ENCODE measurements around the gene CLPTM1. TPM values are rescaled to one million over a fixed set of nuclear protein-coding genes. Genes with fewer than 3 reads are reported as not detected.

The CLPTM1 gene
- polyA plus RNA-seq, 1 donor (not counting 4 experiments of a cell fraction or from before 2014, with no cell fraction given): 44.6 TPM

DNA sequence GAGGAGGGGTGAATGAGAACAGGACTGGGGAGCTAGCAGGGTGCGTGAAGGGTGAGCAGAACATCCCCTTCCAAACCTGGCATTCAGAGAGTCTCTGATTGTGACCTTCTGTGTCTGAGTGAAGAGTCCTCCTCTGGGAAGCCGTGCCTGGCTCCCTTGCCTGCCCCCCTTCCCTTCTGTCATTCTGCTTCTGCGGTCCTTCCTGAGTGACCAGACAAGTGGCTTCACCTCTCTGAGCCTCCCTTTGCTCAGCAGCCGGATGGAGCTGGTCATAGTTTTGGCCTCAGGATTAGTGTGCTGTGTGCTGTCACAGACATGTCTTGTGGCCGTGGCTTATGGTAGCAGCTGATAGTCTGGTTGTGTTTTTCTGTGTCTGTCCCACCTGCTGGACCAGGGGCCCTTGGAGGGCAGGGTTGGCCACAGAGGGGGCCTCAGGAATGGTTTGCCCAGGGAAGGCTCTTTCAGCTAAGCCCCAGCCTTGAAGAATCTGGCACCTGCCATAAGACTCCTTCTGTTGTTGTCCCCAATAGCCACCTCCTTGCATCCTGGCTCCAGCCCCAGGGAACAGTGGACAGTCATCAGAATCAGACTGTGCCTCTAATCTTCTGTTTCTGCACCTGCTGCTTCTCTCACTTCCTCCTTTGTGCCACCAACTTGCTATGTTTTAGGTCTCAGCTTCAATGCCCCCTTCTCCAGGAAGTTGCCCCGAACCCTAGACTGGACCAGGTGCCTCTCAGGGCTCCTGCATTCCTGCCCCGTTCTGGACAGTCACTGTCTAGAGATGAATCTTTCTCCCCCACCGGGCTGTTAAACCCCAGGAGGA is 5.9 kb downstream of the CLPTM1 start:
- dilution Hi-C loops (cut with MboI; ENCODE audit: extremely low pct_ligation_motif_present, low sequenced_read_pairs): no loop called here
- no peak for TF ChIP-seq EZH2 (IDR thresholded peaks at IDR 0.05; ENCODE audit: low read length)
- TF ChIP-seq, protein P1, sequence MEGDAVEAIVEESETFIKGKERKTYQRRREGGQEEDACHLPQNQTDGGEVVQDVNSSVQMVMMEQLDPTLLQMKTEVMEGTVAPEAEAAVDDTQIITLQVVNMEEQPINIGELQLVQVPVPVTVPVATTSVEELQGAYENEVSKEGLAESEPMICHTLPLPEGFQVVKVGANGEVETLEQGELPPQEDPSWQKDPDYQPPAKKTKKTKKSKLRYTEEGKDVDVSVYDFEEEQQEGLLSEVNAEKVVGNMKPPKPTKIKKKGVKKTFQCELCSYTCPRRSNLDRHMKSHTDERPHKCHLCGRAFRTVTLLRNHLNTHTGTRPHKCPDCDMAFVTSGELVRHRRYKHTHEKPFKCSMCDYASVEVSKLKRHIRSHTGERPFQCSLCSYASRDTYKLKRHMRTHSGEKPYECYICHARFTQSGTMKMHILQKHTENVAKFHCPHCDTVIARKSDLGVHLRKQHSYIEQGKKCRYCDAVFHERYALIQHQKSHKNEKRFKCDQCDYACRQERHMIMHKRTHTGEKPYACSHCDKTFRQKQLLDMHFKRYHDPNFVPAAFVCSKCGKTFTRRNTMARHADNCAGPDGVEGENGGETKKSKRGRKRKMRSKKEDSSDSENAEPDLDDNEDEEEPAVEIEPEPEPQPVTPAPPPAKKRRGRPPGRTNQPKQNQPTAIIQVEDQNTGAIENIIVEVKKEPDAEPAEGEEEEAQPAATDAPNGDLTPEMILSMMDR (optimal IDR thresholded peaks at IDR 0.05 in 1 of 3, IDR thresholded peaks at IDR 0.05 in 1 of 3, conservative IDR thresholded peaks at IDR 0.05 in 1 of 3; ENCODE audit: extremely low read depth in 1 of 3, insufficient read depth in 2 of 3, low read length in 3 of 3): no peak
- no peak for FAIRE-seq
- H3K4me2 ChIP-seq (ENCODE audit: control insufficient read depth, extremely low read depth, insufficient read depth, low read depth, low read length): no peak overlapping the region
- peaks cover 59% of the 10 kb centered on the region for H3K79me2 ChIP-seq (ENCODE audit: control insufficient read depth, insufficient read depth, low read length)
- no peak overlapping the region for H3K9ac ChIP-seq (ENCODE audit: control insufficient read depth, extremely low read depth, insufficient read depth, low read length)
- no peak overlapping the region for H2AFZ ChIP-seq (ENCODE audit: control insufficient read depth, low read length)
- no peaks in the 10 kb centered on the region for H3K9me1 ChIP-seq (ENCODE audit: control insufficient read depth, extremely low read depth, insufficient read depth, low read length)
- H3K9me3 ChIP-seq (ENCODE audit: control insufficient read depth, low read depth, low read length): no peaks in the 10 kb centered on the region
- peaks cover 12% of the 10 kb centered on the region for H3K4me1 ChIP-seq (ENCODE audit: control insufficient read depth, extremely low read depth, insufficient read depth, low read length)
- no peaks in the 10 kb centered on the region for H3K27me3 ChIP-seq (ENCODE audit: control insufficient read depth, extremely low read depth, insufficient read depth, low read length)
- peaks cover 5% of the 10 kb centered on the region for H4K20me1 ChIP-seq (ENCODE audit: control insufficient read depth, extremely low read depth, insufficient read depth, low read length)
- peaks cover 11 to 26% of the 10 kb centered on the region in 2 experiments for H3K36me3 ChIP-seq (ENCODE audit: control insufficient read depth in 2 of 2, extremely low read depth in 1 of 2, insufficient read depth in 2 of 2, low read length in 2 of 2)
- no peak for DNase-seq (ENCODE audit: low read depth, low spot score)
- no peak overlapping the region for H3K4me3 ChIP-seq (ENCODE audit: control insufficient read depth in 2 of 3, extremely low read depth in 1 of 3, insufficient read depth in 2 of 3, low read depth in 1 of 3, low read length in 3 of 3)
- H3K27ac ChIP-seq (ENCODE audit: control insufficient read depth, insufficient read depth, low read length): no peak overlapping the region

- peaks cover 11 to 29% of the 10 kb centered on the region in 2 experiments for H3K36me3 ChIP-seq (ENCODE audit: control insufficient read depth in 2 of 2, extremely low read depth in 1 of 2, insufficient read depth in 2 of 2, low read length in 2 of 2)
- no peak for TF ChIP-seq EZH2 (IDR thresholded peaks at IDR 0.05; ENCODE audit: low read length)
- TF ChIP-seq, protein P1 (optimal IDR thresholded peaks at IDR 0.05 in 1 of 3, IDR thresholded peaks at IDR 0.05 in 1 of 3, conservative IDR thresholded peaks at IDR 0.05 in 1 of 3; ENCODE audit: extremely low read depth in 1 of 3, insufficient read depth in 2 of 3, low read length in 3 of 3): no peak
- peaks cover 5% of the 10 kb centered on the region for H3K4me1 ChIP-seq (ENCODE audit: control insufficient read depth, extremely low read depth, insufficient read depth, low read length)
- FAIRE-seq: no peak
- H3K9me3 ChIP-seq (ENCODE audit: control insufficient read depth, low read depth, low read length): no peaks in the 10 kb centered on the region
- no peak overlapping the region for H3K4me2 ChIP-seq (ENCODE audit: control insufficient read depth, extremely low read depth, insufficient read depth, low read depth, low read length)
- H3K79me2 ChIP-seq (ENCODE audit: control insufficient read depth, insufficient read depth, low read length): peaks cover 52% of the 10 kb centered on the region
- H3K27me3 ChIP-seq (ENCODE audit: control insufficient read depth, extremely low read depth, insufficient read depth, low read length): no peaks in the 10 kb centered on the region
- dilution Hi-C loops (cut with MboI; ENCODE audit: extremely low pct_ligation_motif_present, low sequenced_read_pairs): no loop called here
- H3K4me3 ChIP-seq (ENCODE audit: control insufficient read depth in 2 of 3, extremely low read depth in 1 of 3, insufficient read depth in 2 of 3, low read depth in 1 of 3, low read length in 3 of 3): no peak overlapping the region
- no peak overlapping the region for H3K27ac ChIP-seq (ENCODE audit: control insufficient read depth, insufficient read depth, low read length)
- no peak for DNase-seq (ENCODE audit: low read depth, low spot score)
- H4K20me1 ChIP-seq (ENCODE audit: control insufficient read depth, extremely low read depth, insufficient read depth, low read length): peaks cover 1% of the 10 kb centered on the region
- no peaks in the 10 kb centered on the region for H3K9me1 ChIP-seq (ENCODE audit: control insufficient read depth, extremely low read depth, insufficient read depth, low read length)
- no peak overlapping the region for H3K9ac ChIP-seq (ENCODE audit: control insufficient read depth, extremely low read depth, insufficient read depth, low read length)
- H2AFZ ChIP-seq (ENCODE audit: control insufficient read depth, low read length): no peak overlapping the region
Observed at GRCh38 chr19:44961821-44962220, 6.6 kb downstream of the CLPTM1 start.

Data from keratinocyte (primary cell).